ENCODE measurements around the gene DDX1. TPM values are rescaled to one million over a fixed set of nuclear protein-coding genes. Genes with fewer than 3 reads are reported as not detected.
A peak's percentile ranks its signal among the peaks of the same experiment; 100 is the strongest.

DDX1 gene
- total and polyA plus RNA-seq, 4 experiments from 2014 or later, result 53.3 to 61.7 (median 57.1) TPM

- H3K27me3 Mint-ChIP-seq, result no peaks in the 10 kb centered on the region
- no peak overlapping the region for H3K27ac ChIP-seq (ENCODE audit: low read depth, low read length)
- no peaks in the 10 kb centered on the region for H3K9me3 Mint-ChIP-seq
- ChIA-PET POLR2A (ENCODE audit: partially characterized antibody) (interaction anchor here (1.6 to 4.4 kb wide), 3 partner anchors 15 to 32 kb away, joined by 8 to 36 read pairs (median 14); partner anchors contain the start of gene DDX1), CTCF (ENCODE audit: partially characterized antibody) (interaction anchor here (1.2 to 4.6 kb wide), 5 partner anchors 10 to 32 kb away, joined by 4 to 29 read pairs (median 6); no protein-coding TSS in a partner anchor)
- H3K36me3 Mint-ChIP-seq, result peaks cover 0 to 13% of the 10 kb centered on the region in 2 donors
- peaks cover 25% of the 10 kb centered on the region for H3K4me1 ChIP-seq (ENCODE audit: insufficient read depth, low read length)
- H3K4me1 Mint-ChIP-seq, result peaks cover 28 to 46% (median 37%) of the 10 kb centered on the region in 4 donors
- no peaks in the 10 kb centered on the region for H3K9me3 ChIP-seq (ENCODE audit: control insufficient read depth in 1 of 2, low read length in 2 of 2)
- H3K4me3 ChIP-seq (ENCODE audit: low read length in 2 of 2), result no peak overlapping the region
- no peaks in the 10 kb centered on the region for H3K27me3 ChIP-seq (ENCODE audit: insufficient read depth, low read length)
- DNase-seq, result no peak
- peak overlapping the region; percentile 99 to 100 (median 100) for H3K4me3 Mint-ChIP-seq
- no peaks in the 10 kb centered on the region for H3K36me3 ChIP-seq (ENCODE audit: insufficient read depth, low read length)
- intact Hi-C loops (cut with micrococcal nuclease), result loop anchor here (10.0 kb wide), 1 partner anchor 388 kb away; no protein-coding TSS in a partner anchor
- peak overlapping the region in 6 of 7 donors; percentile 84 to 99 (median 98) for H3K27ac Mint-ChIP-seq
Measured at GRCh38 chr2:15562354-15563031, 29.2 kb upstream of the DDX1 start.

- Mint-ChIP-seq H3K27me3 (peaks cover 0 to 2% of the 10 kb centered on the region in 2 donors), H3K9me3 (no peaks in the 10 kb centered on the region), H3K4me1 (peaks cover 23 to 40% (median 31%) of the 10 kb centered on the region in 4 donors), H3K36me3 (peaks cover 0 to 13% of the 10 kb centered on the region in 2 donors), H3K27ac (peak overlapping the region in 2 of 7 donors; percentile 19 to 84), H3K4me3 (peak overlapping the region in 6 of 8 donors; percentile 2 to 80 (median 14))
- no peaks in the 10 kb centered on the region for H3K27me3 ChIP-seq (ENCODE audit: insufficient read depth, low read length)
- no peaks in the 10 kb centered on the region for H3K9me3 ChIP-seq (ENCODE audit: control insufficient read depth in 1 of 2, low read length in 2 of 2)
- intact Hi-C loops (cut with micrococcal nuclease), result loop anchor here (10.0 kb wide), 1 partner anchor 389 kb away; no protein-coding TSS in a partner anchor
- ChIA-PET POLR2A (ENCODE audit: partially characterized antibody) (interaction anchor here (4.4 kb wide), 1 partner anchor 28 kb away, joined by 36 read pairs; the partner anchor contains the start of gene DDX1), CTCF (ENCODE audit: partially characterized antibody) (interaction anchor here (4.6 kb wide), 1 partner anchor 13 kb away, joined by 29 read pairs; no protein-coding TSS in a partner anchor)
- DNase-seq, result no peak
- H3K36me3 ChIP-seq (ENCODE audit: insufficient read depth, low read length), result no peaks in the 10 kb centered on the region
- peaks cover 19% of the 10 kb centered on the region for H3K4me1 ChIP-seq (ENCODE audit: insufficient read depth, low read length)
- H3K4me3 ChIP-seq (ENCODE audit: low read length in 2 of 2), result no peak overlapping the region
- H3K27ac ChIP-seq (ENCODE audit: low read depth, low read length), result no peak overlapping the region
Measured at GRCh38 chr2:15563227-15564100, 28.2 kb upstream of the DDX1 start.

- POLR2A ChIA-PET (ENCODE audit: partially characterized antibody), result no interaction called here
- Mint-ChIP-seq H3K4me3 (no peak overlapping the region), H3K27ac (no peak overlapping the region)
Measured at GRCh38 chr2:15565392-15565791, 26.3 kb upstream of the DDX1 start.

GRCh38 chr2:15565994-15566671 is 25.5 kb upstream of the DDX1 start:
- DNase-seq, result no peak
- H3K9me3 ChIP-seq (ENCODE audit: control insufficient read depth in 1 of 2, low read length in 2 of 2), result no peaks in the 10 kb centered on the region
- Mint-ChIP-seq H3K9me3 (no peaks in the 10 kb centered on the region), H3K36me3 (peaks cover 0 to 2% of the 10 kb centered on the region in 2 donors), H3K4me3 (no peak overlapping the region), H3K27ac (no peak overlapping the region), H3K4me1 (peaks cover 8 to 19% (median 14%) of the 10 kb centered on the region in 4 donors), H3K27me3 (peaks cover 0 to 2% of the 10 kb centered on the region in 2 donors)
- ChIA-PET CTCF (ENCODE audit: partially characterized antibody) (interaction anchor here (1.1 to 3.3 kb wide), 2 partner anchors 11 kb away, joined by 7 to 20 read pairs; no protein-coding TSS in a partner anchor), POLR2A (ENCODE audit: partially characterized antibody) (no interaction called here)
- no peak overlapping the region for H3K4me3 ChIP-seq (ENCODE audit: low read length in 2 of 2)
- H3K36me3 ChIP-seq (ENCODE audit: insufficient read depth, low read length), result no peaks in the 10 kb centered on the region
- H3K27me3 ChIP-seq (ENCODE audit: insufficient read depth, low read length), result no peaks in the 10 kb centered on the region
- no peak overlapping the region for H3K27ac ChIP-seq (ENCODE audit: low read depth, low read length)
- intact Hi-C loops (cut with micrococcal nuclease), result loop anchor here (10.0 kb wide), 1 partner anchor 391 kb away; no protein-coding TSS in a partner anchor
- peaks cover 4% of the 10 kb centered on the region for H3K4me1 ChIP-seq (ENCODE audit: insufficient read depth, low read length)

More at GRCh38 chr2:15565392-15565791, 26.3 kb upstream of the DDX1 start:
- no peaks in the 10 kb centered on the region for H3K9me3 ChIP-seq (ENCODE audit: control insufficient read depth in 1 of 2, low read length in 2 of 2)
- Mint-ChIP-seq H3K9me3 (no peaks in the 10 kb centered on the region), H3K27me3 (peaks cover 0 to 2% of the 10 kb centered on the region in 2 donors), H3K4me1 (peaks cover 9 to 25% (median 17%) of the 10 kb centered on the region in 4 donors), H3K36me3 (peaks cover 0 to 8% of the 10 kb centered on the region in 2 donors)
- intact Hi-C loops (cut with micrococcal nuclease), result loop anchor here (10.0 kb wide), 1 partner anchor 391 kb away; no protein-coding TSS in a partner anchor
- no peak overlapping the region for H3K4me3 ChIP-seq (ENCODE audit: low read length in 2 of 2)
- no peak for DNase-seq
- H3K27me3 ChIP-seq (ENCODE audit: insufficient read depth, low read length), result no peaks in the 10 kb centered on the region
- CTCF ChIA-PET (ENCODE audit: partially characterized antibody), result interaction anchor here (1.1 kb wide), 1 partner anchor 12 kb away, joined by 7 read pairs; no protein-coding TSS in a partner anchor
- no peaks in the 10 kb centered on the region for H3K36me3 ChIP-seq (ENCODE audit: insufficient read depth, low read length)
- H3K27ac ChIP-seq (ENCODE audit: low read depth, low read length), result no peak overlapping the region
- peaks cover 4% of the 10 kb centered on the region for H3K4me1 ChIP-seq (ENCODE audit: insufficient read depth, low read length)

GRCh38 chr2:15566912-15567311 is 24.8 kb upstream of the DDX1 start:
- intact Hi-C loops (cut with micrococcal nuclease), result loop anchor here (10.0 kb wide), 1 partner anchor 392 kb away; no protein-coding TSS in a partner anchor
- no peaks in the 10 kb centered on the region for H3K36me3 ChIP-seq (ENCODE audit: insufficient read depth, low read length)
- H3K27ac ChIP-seq (ENCODE audit: low read depth, low read length), result no peak overlapping the region
- Mint-ChIP-seq H3K27me3 (peaks cover 0 to 2% of the 10 kb centered on the region in 2 donors), H3K27ac (no peak overlapping the region), H3K4me1 (peaks cover 4 to 13% (median 8%) of the 10 kb centered on the region in 4 donors), H3K4me3 (no peak overlapping the region), H3K9me3 (no peaks in the 10 kb centered on the region), H3K36me3 (no peaks in the 10 kb centered on the region)
- no peaks in the 10 kb centered on the region for H3K9me3 ChIP-seq (ENCODE audit: control insufficient read depth in 1 of 2, low read length in 2 of 2)
- POLR2A ChIA-PET (ENCODE audit: partially characterized antibody), result no interaction called here
- no peaks in the 10 kb centered on the region for H3K27me3 ChIP-seq (ENCODE audit: insufficient read depth, low read length)
- H3K4me1 ChIP-seq (ENCODE audit: insufficient read depth, low read length), result peaks cover 4% of the 10 kb centered on the region
- no peak for DNase-seq
- H3K4me3 ChIP-seq (ENCODE audit: low read length in 2 of 2), result no peak overlapping the region
- CTCF ChIA-PET (ENCODE audit: partially characterized antibody), result interaction anchor here (3.3 kb wide), 1 partner anchor 10 kb away, joined by 20 read pairs; no protein-coding TSS in a partner anchor

- no peak overlapping the region for H3K4me3 Mint-ChIP-seq
- no peak overlapping the region for H3K27ac Mint-ChIP-seq
- Histone ChIP-seq H3K27ac (ENCODE audit: low read depth, low read length) (no peak overlapping the region), H3K27me3 (ENCODE audit: insufficient read depth, low read length) (no peaks in the 10 kb centered on the region), H3K4me3 (ENCODE audit: low read length in 2 of 2) (no peak overlapping the region), H3K36me3 (ENCODE audit: insufficient read depth, low read length) (no peaks in the 10 kb centered on the region), H3K9me3 (ENCODE audit: control insufficient read depth in 1 of 2, low read length in 2 of 2) (no peaks in the 10 kb centered on the region), H3K4me1 (ENCODE audit: insufficient read depth, low read length) (no peaks in the 10 kb centered on the region)
- CTCF ChIA-PET (ENCODE audit: partially characterized antibody), result interaction anchor here (3.3 kb wide), 1 partner anchor 8 kb away, joined by 20 read pairs; no protein-coding TSS in a partner anchor
- no peaks in the 10 kb centered on the region for H3K4me1 Mint-ChIP-seq
- POLR2A ChIA-PET (ENCODE audit: partially characterized antibody), result no interaction called here
- H3K27me3 Mint-ChIP-seq, result peaks cover 0 to 2% of the 10 kb centered on the region in 2 donors
- no peaks in the 10 kb centered on the region for H3K9me3 Mint-ChIP-seq
- DNase-seq, result no peak
- no peaks in the 10 kb centered on the region for H3K36me3 Mint-ChIP-seq
- intact Hi-C loops (cut with micrococcal nuclease), result loop anchor here (10.0 kb wide), 1 partner anchor 394 kb away; no protein-coding TSS in a partner anchor
Measured at GRCh38 chr2:15568874-15569273, 22.8 kb upstream of the DDX1 start.
